ENCODE measurements around the gene SLC2A11.

DNA sequence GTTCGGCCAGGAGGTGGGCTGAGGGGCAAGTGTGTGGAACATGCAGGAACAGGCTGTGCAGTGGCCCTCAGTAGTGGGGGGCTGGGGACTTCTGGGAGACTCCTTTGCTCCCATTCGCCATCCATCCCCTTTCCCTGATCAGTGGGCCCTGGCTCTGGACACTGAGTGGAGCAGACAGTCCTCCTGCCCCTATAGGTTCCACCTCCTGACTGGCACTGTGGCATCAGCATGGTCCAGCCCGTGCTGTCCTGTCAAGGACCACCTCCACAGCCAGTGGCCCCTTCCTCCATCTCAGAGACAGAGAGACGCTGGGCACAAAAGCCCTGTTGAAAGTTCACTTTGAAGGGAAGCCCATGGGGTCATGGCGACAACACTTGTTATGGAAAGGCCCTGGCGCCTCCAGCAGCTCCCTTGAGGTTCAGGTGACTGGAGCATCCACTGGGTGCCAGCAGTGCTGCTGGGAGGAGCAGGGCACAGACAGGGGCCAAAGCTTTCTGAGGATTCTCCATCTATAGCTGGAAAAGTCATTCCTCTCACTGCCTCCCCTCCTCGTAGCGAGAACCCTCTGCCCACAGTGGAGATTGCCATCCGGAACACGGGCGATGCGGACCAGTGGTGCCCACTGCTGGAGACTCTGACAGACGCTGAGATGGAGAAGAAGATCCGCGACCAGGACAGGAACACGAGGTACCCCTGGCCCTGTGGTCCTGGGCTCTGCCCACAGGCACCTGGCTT is 24.5 kb upstream of the SLC2A11 start:
- TF ChIP-seq, protein P1, sequence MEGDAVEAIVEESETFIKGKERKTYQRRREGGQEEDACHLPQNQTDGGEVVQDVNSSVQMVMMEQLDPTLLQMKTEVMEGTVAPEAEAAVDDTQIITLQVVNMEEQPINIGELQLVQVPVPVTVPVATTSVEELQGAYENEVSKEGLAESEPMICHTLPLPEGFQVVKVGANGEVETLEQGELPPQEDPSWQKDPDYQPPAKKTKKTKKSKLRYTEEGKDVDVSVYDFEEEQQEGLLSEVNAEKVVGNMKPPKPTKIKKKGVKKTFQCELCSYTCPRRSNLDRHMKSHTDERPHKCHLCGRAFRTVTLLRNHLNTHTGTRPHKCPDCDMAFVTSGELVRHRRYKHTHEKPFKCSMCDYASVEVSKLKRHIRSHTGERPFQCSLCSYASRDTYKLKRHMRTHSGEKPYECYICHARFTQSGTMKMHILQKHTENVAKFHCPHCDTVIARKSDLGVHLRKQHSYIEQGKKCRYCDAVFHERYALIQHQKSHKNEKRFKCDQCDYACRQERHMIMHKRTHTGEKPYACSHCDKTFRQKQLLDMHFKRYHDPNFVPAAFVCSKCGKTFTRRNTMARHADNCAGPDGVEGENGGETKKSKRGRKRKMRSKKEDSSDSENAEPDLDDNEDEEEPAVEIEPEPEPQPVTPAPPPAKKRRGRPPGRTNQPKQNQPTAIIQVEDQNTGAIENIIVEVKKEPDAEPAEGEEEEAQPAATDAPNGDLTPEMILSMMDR (IDR thresholded peaks at IDR 0.05): no peak
- TF ChIP-seq POLR2A (IDR thresholded peaks at IDR 0.05): no peak

Measured in body of pancreas (tissue), 4 donors.